Aorta (tissue), 4 donors: ENCODE data around the gene ZNF564. TPM values are rescaled to one million over a fixed set of nuclear protein-coding genes. Genes with fewer than 3 reads are reported as not detected.

Experiments used
- polyA plus RNA-seq, 2 donors: library from polyadenylated mRNA; stranded (reverse); fragments of 200-250 nt; gene quantifications; one replicate each; pipeline ENCODE4 v1.2.3, GENCODE V29; 2013
- total RNA-seq, 2 donors: library from RNA; stranded (reverse); fragmentation: NEBNext Ultra II Directional; extraction: Animal tissue kit (Norgen Biotek cat#: 25700); gene quantifications; one replicate each; pipeline ENCODE4 v1.2.1, GENCODE V29; 2021
- donor health status: healthy with polysubstance abuse.
- donor health status: Bipolar disorder and iron deficiency.
- donor health status: DM: no; HTN: no; CAD: no.
- donor health status: DM: yes; HTN: yes; CAD: no.

The ZNF564 gene
- total and polyA plus RNA-seq, 4 donors = 5.5 to 15.4 (median 10.2) TPM

Other genes starting within 250 kb of the ZNF564 start
- gene ZNF563, start 217.8 kb downstream of the ZNF564 start, total RNA-seq = 1 to 10 TPM; 2.5 to 5.4 TPM
- gene ZNF563, start 217.8 kb downstream of the ZNF564 start, polyA plus RNA-seq = 1 to 10 TPM; 1.9 to 2.3 TPM
- gene ZNF442, start 185.8 kb downstream of the ZNF564 start, total RNA-seq = 1 to 10 TPM; 3.6 to 4.5 TPM
- 1 to 10 TPM in 1 of 2 donors, under 1 TPM in 1; 0.67 to 2.1 TPM for gene ZNF442, start 185.8 kb downstream of the ZNF564 start, polyA plus RNA-seq
- gene ZNF799, start 150.2 kb downstream of the ZNF564 start, total RNA-seq = 1 to 10 TPM; 5.3 to 7.6 TPM
- gene ZNF799, start 150.2 kb downstream of the ZNF564 start, polyA plus RNA-seq = 1 to 10 TPM; 2.4 to 3.9 TPM
- gene ZNF443, start 110.5 kb downstream of the ZNF564 start, total RNA-seq = 1 to 10 TPM; 3.8 to 5.5 TPM
- 1 to 10 TPM; 1.6 to 2.3 TPM for gene ZNF443, start 110.5 kb downstream of the ZNF564 start, polyA plus RNA-seq
- gene ZNF709, start 66.7 kb downstream of the ZNF564 start, total RNA-seq = 1 to 10 TPM; 5.1 to 5.8 TPM
- gene ZNF709, start 66.7 kb downstream of the ZNF564 start, polyA plus RNA-seq = 1 to 10 TPM in 1 of 2 donors, not detected in 1; 1.2 TPM
- 1 to 10 TPM; 7.0 to 8.6 TPM for gene ZNF490, start 59.3 kb upstream of the ZNF564 start, total RNA-seq
- gene ZNF490, start 59.3 kb upstream of the ZNF564 start, polyA plus RNA-seq = under 1 TPM in 1 of 2 donors, not detected in 1; 0.56 TPM
- 10 to 100 TPM; 35.2 to 35.4 TPM for gene ZNF791, start 59.4 kb upstream of the ZNF564 start, total RNA-seq
- gene ZNF791, start 59.4 kb upstream of the ZNF564 start, polyA plus RNA-seq = 10 to 100 TPM in 1 of 2 donors, 1 to 10 TPM in 1; 2.9 to 12.1 TPM
- 100 to 1,000 TPM in 1 of 2 donors, 10 to 100 TPM in 1; 74.8 to 111 TPM for gene MAN2B1, start 115.3 kb upstream of the ZNF564 start, total RNA-seq
- gene MAN2B1, start 115.3 kb upstream of the ZNF564 start, polyA plus RNA-seq = 10 to 100 TPM; 54.6 to 88.7 TPM
- 10 to 100 TPM in 1 of 2 donors, 1 to 10 TPM in 1; 7.1 to 11.8 TPM for gene WDR83, start 115.3 kb upstream of the ZNF564 start, total RNA-seq
- gene WDR83, start 115.3 kb upstream of the ZNF564 start, polyA plus RNA-seq = 10 to 100 TPM in 1 of 2 donors, 1 to 10 TPM in 1; 9.4 to 20.9 TPM
- 10 to 100 TPM; 50.1 to 74.0 TPM for gene DHPS, start 130.4 kb upstream of the ZNF564 start, total RNA-seq
- 10 to 100 TPM; 42.7 to 94.8 TPM for gene DHPS, start 130.4 kb upstream of the ZNF564 start, polyA plus RNA-seq
- not detected for gene GNG14, start 136.5 kb upstream of the ZNF564 start, total RNA-seq
- not detected for gene GNG14, start 136.5 kb upstream of the ZNF564 start, polyA plus RNA-seq
- 1 to 10 TPM; 1.9 to 4.8 TPM for gene FBXW9, start 145.1 kb upstream of the ZNF564 start, total RNA-seq
- gene FBXW9, start 145.1 kb upstream of the ZNF564 start, polyA plus RNA-seq = 1 to 10 TPM; 4.1 to 5.4 TPM
- gene TNPO2, start 172.4 kb upstream of the ZNF564 start, total RNA-seq = 10 to 100 TPM; 61.5 to 71.8 TPM
- gene TNPO2, start 172.4 kb upstream of the ZNF564 start, polyA plus RNA-seq = 10 to 100 TPM; 15.2 to 38.5 TPM
- gene TRIR, start 183.2 kb upstream of the ZNF564 start, total RNA-seq = 100 to 1,000 TPM; 119 to 121 TPM
- 100 to 1,000 TPM; 233 to 289 TPM for gene TRIR, start 183.2 kb upstream of the ZNF564 start, polyA plus RNA-seq
- 10 to 100 TPM; 35.4 to 42.2 TPM for gene GET3, start 186.0 kb upstream of the ZNF564 start, total RNA-seq
- 10 to 100 TPM; 61.2 to 70.6 TPM for gene GET3, start 186.0 kb upstream of the ZNF564 start, polyA plus RNA-seq
- gene BEST2, start 200.3 kb upstream of the ZNF564 start, total RNA-seq = not detected
- 1 to 10 TPM in 1 of 2 donors, not detected in 1; 2.5 TPM for gene BEST2, start 200.3 kb upstream of the ZNF564 start, polyA plus RNA-seq
- 10 to 100 TPM; 28.5 to 45.5 TPM for gene HOOK2, start 224.1 kb upstream of the ZNF564 start, total RNA-seq
- gene HOOK2, start 224.1 kb upstream of the ZNF564 start, polyA plus RNA-seq = 10 to 100 TPM; 14.4 to 92.5 TPM
- 100 to 1,000 TPM; 250 to 609 TPM for gene JUNB, start 240.0 kb upstream of the ZNF564 start, total RNA-seq
- 100 to 1,000 TPM in 1 of 2 donors, 10 to 100 TPM in 1; 97.0 to 623 TPM for gene JUNB, start 240.0 kb upstream of the ZNF564 start, polyA plus RNA-seq